GM12878 (cell line): Measurements from ENCODE around the gene ATP7B. TPM values are rescaled to one million over a fixed set of nuclear protein-coding genes. Genes with fewer than 3 reads are reported as not detected.

Experiments
- ATF2 ChIP-seq: IDR thresholded peaks from 2 replicates; pipeline ENCODE4 v1.6.1; 2012; ENCODE audit warnings: low read length, inconsistent platforms
- BMI1 ChIP-seq: fragments of 450-650 bp; IDR thresholded peaks from 2 replicates; pipeline ENCODE4 v1.6.1; 2016; ENCODE audit warnings: mild to moderate bottlenecking, moderate library complexity, borderline replicate concordance
- CBX3 ChIP-seq: fragments of 200-600 bp; sonication (generic); IDR thresholded peaks from 2 replicates; pipeline ENCODE4 v1.6.1; 2016; ENCODE audit warnings: low read depth, borderline replicate concordance
- CREB1 ChIP-seq: IDR thresholded peaks from 2 replicates; pipeline ENCODE4 v1.6.1; 2012; ENCODE audit warnings: low read depth, mild to moderate bottlenecking, inconsistent platforms
- GABPA ChIP-seq: IDR thresholded peaks from 2 replicates; pipeline ENCODE4 v1.6.1; 2014; ENCODE audit warnings: antibody characterized with exemption, low read depth, mild to moderate bottlenecking, inconsistent platforms
- KLF5 ChIP-seq: fragments of 450-650 bp; IDR thresholded peaks from 2 replicates; pipeline ENCODE4 v1.6.1; 2014; ENCODE audit warnings: mild to moderate bottlenecking; ENCODE audit not compliant: partially characterized antibody
- MAX ChIP-seq: IDR thresholded peaks from 2 replicates; pipeline ENCODE4 v1.6.1; 2012; ENCODE audit warnings: low read depth, low read length, improper control_type of control experiment
- MTA2 ChIP-seq: fragments of 450-650 bp; IDR thresholded peaks from 2 replicates; pipeline ENCODE4 v1.6.1; 2016; ENCODE audit warnings: low read depth, mild to moderate bottlenecking, moderate library complexity
- MTA3 ChIP-seq: IDR thresholded peaks from 2 replicates; pipeline ENCODE4 v1.6.1; 2012; ENCODE audit warnings: low read length, inconsistent platforms, borderline replicate concordance
- NBN ChIP-seq: fragments of 450-650 bp; IDR thresholded peaks from 2 replicates; pipeline ENCODE4 v1.6.1; 2016
- NFXL1 ChIP-seq: fragments of 450-650 bp; IDR thresholded peaks from 2 replicates; pipeline ENCODE4 v1.6.1; 2017; ENCODE audit warnings: antibody characterized with exemption, mild to moderate bottlenecking, borderline replicate concordance
- NFYB ChIP-seq: IDR thresholded peaks from 2 replicates; pipeline ENCODE4 v1.6.1; 2011; ENCODE audit warnings: low read depth, mild to moderate bottlenecking, low read length, improper control_type of control experiment, moderate library complexity; ENCODE audit not compliant: insufficient read depth
- NKRF ChIP-seq: fragments of 450-650 bp; conservative IDR thresholded peaks from 2 replicates; pipeline ENCODE4 v1.6.1; 2017; ENCODE audit warnings: mild to moderate bottlenecking, moderate library complexity
- NR2C2 ChIP-seq: IDR thresholded peaks from 2 replicates; pipeline ENCODE4 v1.6.1; 2011; ENCODE audit warnings: borderline replicate concordance, low read depth; ENCODE audit not compliant: control insufficient read depth, insufficient read length
- NR2F1 ChIP-seq: fragments of 450-650 bp; conservative IDR thresholded peaks from 2 replicates; pipeline ENCODE4 v1.6.1; 2017; ENCODE audit warnings: mild to moderate bottlenecking
- PAX5 ChIP-seq: IDR thresholded peaks from 2 replicates; pipeline ENCODE4 v1.6.1; 2011; ENCODE audit warnings: low read depth, low read length, borderline replicate concordance
- RAD21 ChIP-seq: IDR thresholded peaks from 2 replicates; pipeline ENCODE4 v1.6.1; 2011; ENCODE audit warnings: mild to moderate bottlenecking, low read depth, low read length, moderate library complexity; ENCODE audit not compliant: insufficient read depth
- RFX5 ChIP-seq: IDR thresholded peaks from 2 replicates; pipeline ENCODE4 v1.6.1; 2011; ENCODE audit warnings: low read depth, low read length, improper control_type of control experiment
- SMAD1 ChIP-seq: fragments of 450-650 bp; IDR thresholded peaks from 2 replicates; pipeline ENCODE4 v1.6.1; 2018; ENCODE audit warnings: mild to moderate bottlenecking, low read depth; ENCODE audit not compliant: partially characterized antibody
- SUZ12 ChIP-seq: fragments of 200-600 bp; sonication (generic); IDR thresholded peaks from one replicate; pipeline ENCODE4 v1.6.1; 2018; ENCODE audit warnings: antibody characterized with exemption, mild to moderate bottlenecking; ENCODE audit not compliant: unreplicated experiment
- USF2 ChIP-seq: IDR thresholded peaks from 2 replicates; pipeline ENCODE4 v1.6.1; 2011; ENCODE audit warnings: low read depth, low read length, improper control_type of control experiment, borderline replicate concordance
- ZBED1 ChIP-seq: IDR thresholded peaks from 2 replicates; pipeline ENCODE4 v1.6.1; 2016; ENCODE audit warnings: borderline replicate concordance
- ZNF217 ChIP-seq: fragments of 450-650 bp; IDR thresholded peaks from 2 replicates; pipeline ENCODE4 v1.6.1; 2017; ENCODE audit warnings: antibody characterized with exemption, mild to moderate bottlenecking
- ZSCAN29 ChIP-seq: fragments of 450-650 bp; IDR thresholded peaks from 2 replicates; pipeline ENCODE4 v1.6.1; 2017; ENCODE audit warnings: mild to moderate bottlenecking, moderate library complexity
- polyA plus RNA-seq, 11 experiments: library from polyadenylated mRNA; depleted of rRNA in 4 of 11; unstranded in 6 of 11; stranded (reverse) in 5 of 11; fragments of >200 nt; fragmentation: Nextera tagmentation in 4 of 11; fragmentation: Illumina TruSeq in 1 of 11; extraction: Ambion mirVana in 4 of 11; extraction: Trizol in 1 of 11; gene quantifications; 1 replicate in 1 of 11; 2 replicates in 10 of 11; pipeline versions ENCODE4 v1.2.1 to v1.2.3, GENCODE V29; 2011 to 2016; ENCODE audit warnings: inconsistent platforms in 2 of 11, missing spikeins in 2 of 11, low read depth in 1 of 11
- total RNA-seq, 4 experiments: library from RNA; depleted of rRNA in 3 of 4; stranded (reverse); fragments of >200 nt in 3 of 4; fragmentation: Illumina TruSeq in 1 of 4; extraction: Trizol in 1 of 4; gene quantifications; 2 replicates each; pipeline versions ENCODE4 v1.2.1 to v1.2.3, GENCODE V29; 2013 to 2021

The ATP7B gene
- total and polyA plus RNA-seq, 10 of the 15 experiments (the other 5 are each of a cell fraction or from before 2014, with no cell fraction given), result under 0.01 to 1.1 (median 0.06) TPM; not detected in 2

GRCh38 chr13:52011632-52012511 is 622 bp upstream of the ATP7B start, which contains the start of gene ALG11 (continued):
- TF ChIP-seq PAX5 (peak; percentile 40; the same call in 1 of the 2 replicates), ZBED1 (no peak), NFYB (peak; percentile 83), NFXL1 (no peak), ZSCAN29 (no peak), NR2F1 (no peak), CBX3 (no peak), ZNF217 (no peak), USF2 (no peak), GABPA (peak; percentile 84), RAD21 (no peak), NKRF (0 out of 2 replicates have a peak, but pooled peaks have one; percentile 62), KLF5 (no peak), SMAD1 (no peak), SUZ12 (no peak), NBN (peak; percentile 38; the same call in 1 of the 2 replicates), ATF2 (no peak), MAX (no peak; the same call in 1 of the 2 replicates), MTA2 (peak; percentile 74), NR2C2 (no peak), BMI1 (peak; percentile 68; the same call in 1 of the 2 replicates), MTA3 (no peak), RFX5 (peak; percentile 83), CREB1 (peak; percentile 87)
